ENCODE results near the gene MCHR1. TPM values are rescaled to one million over a fixed set of nuclear protein-coding genes. Genes with fewer than 3 reads are reported as not detected.

MCHR1 gene
- polyA plus RNA-seq, 1 donor from 2014 or later: 2.6 TPM

GRCh38 chr22:40707154-40707553 lies 27.9 kb downstream of the MCHR1 start:
- no peaks in the 10 kb centered on the region for H3F3A ChIP-seq (ENCODE audit: insufficient read depth, low read length, poor library complexity, severe bottlenecking)
- no peaks in the 10 kb centered on the region for H4K20me1 ChIP-seq (ENCODE audit: insufficient read depth)
- no peaks in the 10 kb centered on the region for H3K9me2 ChIP-seq (ENCODE audit: insufficient read depth, low read length)
- peaks cover 47% of the 10 kb centered on the region for H3K27me3 ChIP-seq (ENCODE audit: insufficient read depth, low read depth, low read length)
- no peak overlapping the region for H3K4me2 ChIP-seq (ENCODE audit: low read length)
- no peak overlapping the region for H2AFZ ChIP-seq (ENCODE audit: low read depth, low read length)
- H3K9me3 ChIP-seq (ENCODE audit: low read length): peaks cover 6% of the 10 kb centered on the region
- H3K4me3 ChIP-seq (ENCODE audit: low read length): no peak overlapping the region
- no peak overlapping the region for H3K27ac ChIP-seq (ENCODE audit: low read length)
- TF ChIP-seq, protein P1, sequence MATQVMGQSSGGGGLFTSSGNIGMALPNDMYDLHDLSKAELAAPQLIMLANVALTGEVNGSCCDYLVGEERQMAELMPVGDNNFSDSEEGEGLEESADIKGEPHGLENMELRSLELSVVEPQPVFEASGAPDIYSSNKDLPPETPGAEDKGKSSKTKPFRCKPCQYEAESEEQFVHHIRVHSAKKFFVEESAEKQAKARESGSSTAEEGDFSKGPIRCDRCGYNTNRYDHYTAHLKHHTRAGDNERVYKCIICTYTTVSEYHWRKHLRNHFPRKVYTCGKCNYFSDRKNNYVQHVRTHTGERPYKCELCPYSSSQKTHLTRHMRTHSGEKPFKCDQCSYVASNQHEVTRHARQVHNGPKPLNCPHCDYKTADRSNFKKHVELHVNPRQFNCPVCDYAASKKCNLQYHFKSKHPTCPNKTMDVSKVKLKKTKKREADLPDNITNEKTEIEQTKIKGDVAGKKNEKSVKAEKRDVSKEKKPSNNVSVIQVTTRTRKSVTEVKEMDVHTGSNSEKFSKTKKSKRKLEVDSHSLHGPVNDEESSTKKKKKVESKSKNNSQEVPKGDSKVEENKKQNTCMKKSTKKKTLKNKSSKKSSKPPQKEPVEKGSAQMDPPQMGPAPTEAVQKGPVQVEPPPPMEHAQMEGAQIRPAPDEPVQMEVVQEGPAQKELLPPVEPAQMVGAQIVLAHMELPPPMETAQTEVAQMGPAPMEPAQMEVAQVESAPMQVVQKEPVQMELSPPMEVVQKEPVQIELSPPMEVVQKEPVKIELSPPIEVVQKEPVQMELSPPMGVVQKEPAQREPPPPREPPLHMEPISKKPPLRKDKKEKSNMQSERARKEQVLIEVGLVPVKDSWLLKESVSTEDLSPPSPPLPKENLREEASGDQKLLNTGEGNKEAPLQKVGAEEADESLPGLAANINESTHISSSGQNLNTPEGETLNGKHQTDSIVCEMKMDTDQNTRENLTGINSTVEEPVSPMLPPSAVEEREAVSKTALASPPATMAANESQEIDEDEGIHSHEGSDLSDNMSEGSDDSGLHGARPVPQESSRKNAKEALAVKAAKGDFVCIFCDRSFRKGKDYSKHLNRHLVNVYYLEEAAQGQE (IDR thresholded peaks at IDR 0.05; ENCODE audit: borderline replicate concordance): no peak
- TF ChIP-seq RAD21 (conservative IDR thresholded peaks at IDR 0.05) (no peak), EP300 (conservative IDR thresholded peaks at IDR 0.05; ENCODE audit: poor library complexity, severe bottlenecking) (no peak), EZH2 (IDR thresholded peaks at IDR 0.05; ENCODE audit: borderline replicate concordance, insufficient read depth, low read length, poor library complexity, severe bottlenecking) (no peak)
- no peak overlapping the region for H3K9ac ChIP-seq (ENCODE audit: low read length)
- no peaks in the 10 kb centered on the region for H3K36me3 ChIP-seq (ENCODE audit: insufficient read depth, low read length)
- no peaks in the 10 kb centered on the region for H3K79me2 ChIP-seq (replicated peaks; ENCODE audit: insufficient read depth, low read length)

DNA sequence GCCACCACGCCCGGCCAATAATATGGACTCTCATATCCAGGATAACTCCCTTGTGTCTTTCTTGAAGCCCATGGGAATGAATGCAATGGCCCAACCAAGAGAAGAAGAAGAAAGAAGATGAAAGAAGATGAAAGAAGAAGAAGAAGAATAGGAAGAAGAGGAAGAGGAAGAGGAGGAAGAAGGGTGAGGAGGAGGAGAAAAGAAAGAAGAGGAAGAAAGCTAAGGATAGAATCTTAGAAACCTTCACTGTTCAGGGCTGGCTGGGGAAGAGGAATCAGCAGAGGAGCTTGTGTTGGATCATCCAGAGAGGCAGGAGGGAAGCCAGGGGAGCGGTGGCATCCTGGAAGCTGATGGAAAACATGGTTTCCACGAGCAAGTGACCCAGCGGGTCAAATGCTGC lies 28.9 kb downstream of the MCHR1 start:
- Histone ChIP-seq H3K36me3 (ENCODE audit: insufficient read depth, low read length) (no peaks in the 10 kb centered on the region), H3F3A (ENCODE audit: insufficient read depth, low read length, poor library complexity, severe bottlenecking) (no peaks in the 10 kb centered on the region), H2AFZ (ENCODE audit: low read depth, low read length) (no peak overlapping the region), H3K27me3 (ENCODE audit: insufficient read depth, low read depth, low read length) (peaks cover 57% of the 10 kb centered on the region), H3K4me3 (ENCODE audit: low read length) (no peak overlapping the region), H3K79me2 (replicated peaks; ENCODE audit: insufficient read depth, low read length) (no peaks in the 10 kb centered on the region), H3K27ac (ENCODE audit: low read length) (no peak overlapping the region), H4K20me1 (ENCODE audit: insufficient read depth) (no peaks in the 10 kb centered on the region), H3K4me2 (ENCODE audit: low read length) (no peak overlapping the region), H3K9ac (ENCODE audit: low read length) (no peak overlapping the region), H3K9me3 (ENCODE audit: low read length) (peaks cover 6% of the 10 kb centered on the region), H3K9me2 (ENCODE audit: insufficient read depth, low read length) (no peaks in the 10 kb centered on the region)
- TF ChIP-seq RAD21 (conservative IDR thresholded peaks at IDR 0.05) (no peak), CTCF (IDR thresholded peaks at IDR 0.05; ENCODE audit: poor library complexity, severe bottlenecking) (no peak), TAF1 (IDR thresholded peaks at IDR 0.05; ENCODE audit: low read depth) (no peak), EP300 (conservative IDR thresholded peaks at IDR 0.05; ENCODE audit: poor library complexity, severe bottlenecking) (no peak), POLR2AphosphoS5 (IDR thresholded peaks at IDR 0.05) (no peak), SMC3 (conservative IDR thresholded peaks at IDR 0.05; ENCODE audit: poor library complexity) (no peak), EZH2 (IDR thresholded peaks at IDR 0.05; ENCODE audit: borderline replicate concordance, insufficient read depth, low read length, poor library complexity, severe bottlenecking) (no peak), MXI1 (conservative IDR thresholded peaks at IDR 0.05; ENCODE audit: poor library complexity, severe bottlenecking) (no peak)
- TF ChIP-seq, protein P1 (IDR thresholded peaks at IDR 0.05; ENCODE audit: borderline replicate concordance): no peak

Data from neural cell (in vitro differentiated cells).